DOHH2 (cell line): ENCODE measurements around the gene HIPK2.

Source experiments
- H3F3A ChIP-seq: fragments of 200-600 bp; sonication (generic), shearing (Covaris generic); 2 replicates; pipeline ENCODE4 v1.6.0; 2016; ENCODE audit warnings: antibody characterized with exemption, mild to moderate bottlenecking; ENCODE audit not compliant: control insufficient read depth, insufficient read depth
- H3K27ac ChIP-seq: fragments of 200-600 bp; sonication (generic); 2 replicates; pipeline ENCODE4 v1.5.1; 2014; ENCODE audit warnings: low read depth, mild to moderate bottlenecking, low read length, moderate library complexity
- H3K27me3 ChIP-seq: fragments of 200-600 bp; sonication (generic); 2 replicates; pipeline ENCODE4 v1.6.1; 2014; ENCODE audit warnings: mild to moderate bottlenecking, low read length, mixed read lengths; ENCODE audit not compliant: control insufficient read depth
- H3K36me3 ChIP-seq: fragments of 200-600 bp; sonication (generic); 2 replicates; pipeline ENCODE4 v1.6.1; 2014; ENCODE audit warnings: mild to moderate bottlenecking, low read length, moderate library complexity, mixed read lengths; ENCODE audit not compliant: control insufficient read depth
- H3K4me1 ChIP-seq: fragments of 200-600 bp; sonication (generic); 2 replicates; pipeline ENCODE4 v1.6.1; 2014; ENCODE audit warnings: mild to moderate bottlenecking, low read length, mixed read lengths; ENCODE audit not compliant: control insufficient read depth
- H3K4me2 ChIP-seq: fragments of 200-600 bp; sonication (generic); 2 replicates; pipeline ENCODE4 v1.6.0; 2014; ENCODE audit warnings: mild to moderate bottlenecking, low read length, moderate library complexity
- H3K4me3 ChIP-seq: fragments of 200-600 bp; sonication (generic); 2 replicates; pipeline ENCODE4 v1.5.1; 2014; ENCODE audit warnings: mild to moderate bottlenecking, low read length, mixed read lengths
- H3K79me2 ChIP-seq: fragments of 200-600 bp; sonication (generic); 2 replicates; pipeline ENCODE4 v1.6.1; 2014; ENCODE audit warnings: mild to moderate bottlenecking, low read length, mixed read lengths; ENCODE audit not compliant: control insufficient read depth
- H3K9me2 ChIP-seq: fragments of 200-600 bp; sonication (generic); replicated peaks from 2 replicates; pipeline ENCODE4 v1.6.1; 2014; ENCODE audit warnings: mild to moderate bottlenecking, low read length, mixed read lengths; ENCODE audit not compliant: control insufficient read depth
- H3K9me3 ChIP-seq: fragments of 200-600 bp; sonication (generic); 2 replicates; pipeline ENCODE4 v1.6.1; 2014; ENCODE audit warnings: antibody characterized with exemption, low read length, mixed read lengths; ENCODE audit not compliant: control insufficient read depth, insufficient read depth
- H4K20me1 ChIP-seq: fragments of 200-600 bp; sonication (generic); 2 replicates; pipeline ENCODE4 v1.6.0; 2014; ENCODE audit warnings: low read depth, mild to moderate bottlenecking, antibody characterized with exemption, low read length, moderate library complexity; ENCODE audit not compliant: control insufficient read depth, insufficient read depth
- EZH2phosphoT487 ChIP-seq: fragments of 200-600 bp; sonication (generic); IDR thresholded peaks from 2 replicates; pipeline ENCODE4 v1.6.1; 2017; ENCODE audit warnings: borderline replicate concordance, mild to moderate bottlenecking, antibody characterized with exemption, low read length, moderate library complexity, mixed read lengths
- TF ChIP-seq, protein P1 (sequence below): fragments of 200-600 bp; sonication (generic); IDR thresholded peaks from one replicate; pipeline ENCODE4 v1.5.1; 2014; ENCODE audit warnings: antibody characterized with exemption, mild to moderate bottlenecking, low read depth, low read length; ENCODE audit not compliant: poor library complexity, severe bottlenecking

HIPK2 gene

DNA sequence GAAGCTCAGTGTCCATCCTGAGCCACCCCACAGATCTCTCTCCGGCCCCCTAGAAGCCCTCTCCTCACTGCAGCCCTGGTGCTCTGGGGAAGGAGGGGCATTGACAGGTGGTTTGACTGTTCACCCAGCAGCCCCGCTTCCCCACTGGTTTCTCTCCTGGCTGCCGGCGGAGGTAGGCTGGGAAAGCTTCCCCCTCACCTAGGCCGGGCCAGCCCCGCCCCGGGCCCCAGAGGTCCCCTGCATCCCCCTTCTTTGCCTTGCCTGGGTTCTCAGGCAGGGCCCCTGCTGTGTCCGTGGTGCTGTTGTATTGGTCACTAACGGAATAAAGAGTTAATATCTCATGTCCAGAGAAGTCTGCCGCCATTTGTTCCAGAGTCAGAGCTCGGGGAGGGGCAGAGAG is 233.2 kb downstream of the HIPK2 start:
- TF ChIP-seq, protein P1, sequence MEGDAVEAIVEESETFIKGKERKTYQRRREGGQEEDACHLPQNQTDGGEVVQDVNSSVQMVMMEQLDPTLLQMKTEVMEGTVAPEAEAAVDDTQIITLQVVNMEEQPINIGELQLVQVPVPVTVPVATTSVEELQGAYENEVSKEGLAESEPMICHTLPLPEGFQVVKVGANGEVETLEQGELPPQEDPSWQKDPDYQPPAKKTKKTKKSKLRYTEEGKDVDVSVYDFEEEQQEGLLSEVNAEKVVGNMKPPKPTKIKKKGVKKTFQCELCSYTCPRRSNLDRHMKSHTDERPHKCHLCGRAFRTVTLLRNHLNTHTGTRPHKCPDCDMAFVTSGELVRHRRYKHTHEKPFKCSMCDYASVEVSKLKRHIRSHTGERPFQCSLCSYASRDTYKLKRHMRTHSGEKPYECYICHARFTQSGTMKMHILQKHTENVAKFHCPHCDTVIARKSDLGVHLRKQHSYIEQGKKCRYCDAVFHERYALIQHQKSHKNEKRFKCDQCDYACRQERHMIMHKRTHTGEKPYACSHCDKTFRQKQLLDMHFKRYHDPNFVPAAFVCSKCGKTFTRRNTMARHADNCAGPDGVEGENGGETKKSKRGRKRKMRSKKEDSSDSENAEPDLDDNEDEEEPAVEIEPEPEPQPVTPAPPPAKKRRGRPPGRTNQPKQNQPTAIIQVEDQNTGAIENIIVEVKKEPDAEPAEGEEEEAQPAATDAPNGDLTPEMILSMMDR, result no peak
- no peak for TF ChIP-seq EZH2phosphoT487
- no peaks in the 10 kb centered on the region for H3K9me2 ChIP-seq
- no peak overlapping the region for H3K4me2 ChIP-seq
- H3K36me3 ChIP-seq, result no peaks in the 10 kb centered on the region
- H3K4me1 ChIP-seq, result no peaks in the 10 kb centered on the region
- H3F3A ChIP-seq, result no peaks in the 10 kb centered on the region
- H3K79me2 ChIP-seq, result no peaks in the 10 kb centered on the region
- no peak overlapping the region for H3K4me3 ChIP-seq
- no peak overlapping the region for H3K27ac ChIP-seq
- no peaks in the 10 kb centered on the region for H4K20me1 ChIP-seq
- H3K9me3 ChIP-seq, result no peaks in the 10 kb centered on the region
- H3K27me3 ChIP-seq, result no peaks in the 10 kb centered on the region

DNA sequence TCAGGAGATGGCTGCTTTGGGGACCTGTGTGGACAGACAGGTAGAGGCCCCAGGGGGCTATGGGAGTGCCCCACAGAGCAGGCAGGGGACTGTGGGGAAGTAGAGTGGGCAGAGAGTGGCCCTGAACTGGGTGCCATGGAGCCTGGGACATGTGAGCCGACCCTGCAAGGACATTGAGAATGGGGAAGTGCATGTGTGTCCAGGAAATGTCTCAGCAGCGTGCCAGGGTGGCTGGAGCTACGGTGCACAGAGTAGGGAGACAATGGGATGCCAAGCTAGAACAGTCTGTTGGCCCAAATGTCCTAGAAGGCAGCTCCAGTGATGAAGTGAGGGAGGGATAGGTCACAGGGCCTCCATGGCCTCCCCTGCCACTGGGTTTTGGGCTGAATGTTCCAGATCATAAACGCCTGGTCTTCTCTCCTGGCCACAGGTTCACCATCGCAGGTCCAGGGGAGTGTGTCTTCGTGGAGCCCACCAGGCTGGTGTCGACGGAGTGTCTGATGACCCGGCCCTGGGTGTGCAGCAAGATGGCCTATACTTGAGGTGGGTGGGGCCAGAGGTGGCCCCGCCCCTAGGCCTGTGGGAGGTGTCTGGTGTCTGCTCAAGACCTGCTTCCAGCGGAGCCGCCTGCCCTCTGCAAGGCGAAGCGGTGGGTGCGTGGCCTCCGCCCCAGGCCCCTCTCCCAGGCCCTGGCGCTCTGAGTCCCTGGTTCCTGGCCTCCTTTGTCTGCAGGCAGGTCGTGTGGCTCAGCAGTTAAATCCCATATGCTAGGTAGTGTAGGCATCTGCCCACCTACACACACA is 233.8 kb downstream of the HIPK2 start:
- no peak overlapping the region for H3K4me2 ChIP-seq

DNA sequence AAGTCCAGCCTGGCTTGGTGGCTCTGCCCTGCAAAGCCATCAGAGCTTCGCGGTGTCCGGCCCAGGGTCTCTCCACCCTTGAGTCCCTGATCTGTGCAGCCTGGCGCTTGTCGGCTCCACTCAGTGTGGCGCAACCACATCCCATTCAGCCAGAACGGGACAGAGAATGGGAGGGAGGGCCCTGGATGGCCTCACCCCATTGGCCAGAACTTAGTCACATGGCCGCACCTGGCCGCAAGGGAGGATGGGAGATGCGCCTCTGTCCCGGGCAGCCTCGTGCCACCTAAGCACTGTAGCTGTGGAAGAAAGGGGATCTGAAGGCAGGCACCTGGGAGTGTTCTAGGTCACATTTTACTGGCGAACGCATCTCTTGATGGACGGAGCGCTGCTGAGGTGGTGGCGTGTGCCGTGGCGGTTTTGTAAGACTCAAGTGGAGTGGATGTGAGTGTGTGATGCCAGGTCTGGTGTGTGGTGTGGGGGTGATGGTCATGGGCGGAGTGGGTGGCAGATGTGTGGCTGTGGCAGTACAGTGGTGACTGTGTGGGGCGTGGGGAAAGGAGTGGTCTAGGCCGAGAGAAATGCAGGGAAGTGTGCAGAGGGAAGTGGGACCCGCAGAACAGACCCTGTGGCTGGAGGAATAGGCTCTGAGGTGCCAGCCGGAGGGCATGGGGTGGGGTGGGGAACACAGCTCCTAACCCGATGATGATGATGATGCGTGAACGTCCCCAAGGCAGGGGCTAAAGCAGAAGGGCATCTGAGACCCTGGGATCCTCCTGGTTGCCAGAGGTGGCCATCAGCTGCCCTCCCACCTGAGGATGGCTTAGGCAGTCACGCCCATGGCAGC is 235.3 kb downstream of the HIPK2 start:
- no peak overlapping the region for H3K27ac ChIP-seq
- no peaks in the 10 kb centered on the region for H3K9me2 ChIP-seq
- H3K27me3 ChIP-seq, result no peaks in the 10 kb centered on the region
- TF ChIP-seq EZH2phosphoT487, result no peak
- TF ChIP-seq, protein P1, result no peak
- no peaks in the 10 kb centered on the region for H3K79me2 ChIP-seq
- H3K36me3 ChIP-seq, result no peaks in the 10 kb centered on the region
- H3K9me3 ChIP-seq, result no peaks in the 10 kb centered on the region
- no peaks in the 10 kb centered on the region for H4K20me1 ChIP-seq
- H3F3A ChIP-seq, result no peaks in the 10 kb centered on the region
- H3K4me2 ChIP-seq, result no peak overlapping the region
- H3K4me3 ChIP-seq, result no peak overlapping the region
- no peaks in the 10 kb centered on the region for H3K4me1 ChIP-seq

More for the DNA sequence above, 233.8 kb downstream of the HIPK2 start:
- H3K9me2 ChIP-seq, result no peaks in the 10 kb centered on the region
- H3K4me1 ChIP-seq, result no peaks in the 10 kb centered on the region
- H3F3A ChIP-seq, result no peaks in the 10 kb centered on the region
- H3K27ac ChIP-seq, result no peak overlapping the region
- H3K79me2 ChIP-seq, result no peaks in the 10 kb centered on the region
- no peaks in the 10 kb centered on the region for H3K9me3 ChIP-seq
- H3K36me3 ChIP-seq, result no peaks in the 10 kb centered on the region
- H3K27me3 ChIP-seq, result no peaks in the 10 kb centered on the region
- no peaks in the 10 kb centered on the region for H4K20me1 ChIP-seq
- TF ChIP-seq, protein P1, result no peak
- TF ChIP-seq EZH2phosphoT487, result no peak
- no peak overlapping the region for H3K4me3 ChIP-seq
